Astrocyte (in vitro differentiated cells and primary cell): ENCODE results near the gene ROBO2. TPM values are rescaled to one million over a fixed set of nuclear protein-coding genes. Genes with fewer than 3 reads are reported as not detected.

Experiments used
- DNase-seq: peaks from one replicate; pipeline ENCODE4 v3.0.0-alpha.2; 2010; ENCODE audit warnings: low read depth
- FAIRE-seq: peaks from 2 replicates; lab custom pipeline; 2011; peaks lifted over from hg19 to GRCh38; lab: Jason Lieb, UNC
- H2AFZ ChIP-seq: 2 replicates; pipeline ENCODE4 v1.6.0; 2012; ENCODE audit warnings: low read depth, low read length, inconsistent platforms
- H3K27ac ChIP-seq: 2 replicates; pipeline ENCODE4 v1.5.1; 2011; ENCODE audit warnings: low read depth, low read length, inconsistent platforms
- H3K27me3 ChIP-seq: 2 replicates; pipeline ENCODE4 v1.6.0; 2011; ENCODE audit warnings: low read length, inconsistent platforms; ENCODE audit not compliant: insufficient read depth
- H3K36me3 ChIP-seq: 2 replicates; pipeline ENCODE4 v1.5.1; 2011; ENCODE audit warnings: low read length, inconsistent platforms; ENCODE audit not compliant: insufficient read depth
- H3K4me1 ChIP-seq: 2 replicates; pipeline ENCODE4 v1.5.1; 2011; ENCODE audit warnings: low read length, inconsistent platforms; ENCODE audit not compliant: insufficient read depth
- H3K4me2 ChIP-seq: 2 replicates; pipeline ENCODE4 v1.6.0; 2012; ENCODE audit warnings: low read length, inconsistent platforms
- H3K4me3 ChIP-seq: 2 replicates; pipeline ENCODE4 v1.5.1; 2011; ENCODE audit warnings: low read depth, mild to moderate bottlenecking, low read length, inconsistent platforms; ENCODE audit not compliant: insufficient read depth
- H3K79me2 ChIP-seq: 2 replicates; pipeline ENCODE4 v1.6.0; 2012; ENCODE audit warnings: mild to moderate bottlenecking, low read length, inconsistent platforms; ENCODE audit not compliant: insufficient read depth
- H3K9ac ChIP-seq: 2 replicates; pipeline ENCODE4 v1.6.0; 2012; ENCODE audit warnings: mild to moderate bottlenecking, low read length, inconsistent platforms
- H3K9me3 ChIP-seq: 2 replicates; pipeline ENCODE4 v1.5.1; 2012; ENCODE audit warnings: low read depth, mild to moderate bottlenecking, low read length, inconsistent platforms; ENCODE audit not compliant: insufficient read depth
- H4K20me1 ChIP-seq: 2 replicates; pipeline ENCODE4 v1.6.0; 2012; ENCODE audit warnings: low read length, inconsistent platforms; ENCODE audit not compliant: insufficient read depth
- H3K27ac Mint-ChIP-seq: one replicate; pipeline ENCODE4 v1.8.0; 2021; ENCODE audit warnings: mild to moderate bottlenecking, mixed read lengths; ENCODE audit not compliant: unreplicated experiment
- H3K27me3 Mint-ChIP-seq: one replicate; pipeline ENCODE4 v1.8.0; 2021; ENCODE audit warnings: low read depth, mixed read lengths; ENCODE audit not compliant: unreplicated experiment
- H3K36me3 Mint-ChIP-seq: one replicate; pipeline ENCODE4 v1.8.0; 2021; ENCODE audit warnings: low read depth, mixed read lengths; ENCODE audit not compliant: unreplicated experiment
- H3K4me1 Mint-ChIP-seq: one replicate; pipeline ENCODE4 v1.8.0; 2021; ENCODE audit warnings: low read depth, mixed read lengths; ENCODE audit not compliant: unreplicated experiment
- H3K4me3 Mint-ChIP-seq: one replicate; pipeline ENCODE4 v1.8.0; 2021; ENCODE audit warnings: mild to moderate bottlenecking, moderate library complexity, mixed read lengths; ENCODE audit not compliant: unreplicated experiment
- H3K9me3 Mint-ChIP-seq: one replicate; pipeline ENCODE4 v1.8.0; 2021; ENCODE audit warnings: mild to moderate bottlenecking, mixed read lengths; ENCODE audit not compliant: unreplicated experiment
- CTCF ChIP-seq: IDR thresholded peaks from 2 replicates; pipeline ENCODE4 v1.5.1; 2011; ENCODE audit warnings: low read depth, mild to moderate bottlenecking, inconsistent platforms, low read length, moderate library complexity; ENCODE audit not compliant: insufficient read depth
- EZH2 ChIP-seq: IDR thresholded peaks from 2 replicates; pipeline ENCODE4 v1.6.1; 2012; ENCODE audit warnings: mild to moderate bottlenecking, low read length, inconsistent platforms; ENCODE audit not compliant: insufficient read depth
- total RNA-seq: library from RNA; stranded (reverse); gene quantifications from 2 replicates; pipeline ENCODE4 v1.2.1, GENCODE V29; 2021

ROBO2 gene
- total RNA-seq, 1 donor from 2014 or later: 1.4 TPM

- H3K27me3 Mint-ChIP-seq: no peaks in the 10 kb centered on the region
- no peaks in the 10 kb centered on the region for H3K36me3 ChIP-seq
- H3K4me1 ChIP-seq: no peaks in the 10 kb centered on the region
- no peak for TF ChIP-seq CTCF
- TF ChIP-seq EZH2: no peak
- H3K4me3 ChIP-seq: no peak overlapping the region
- H3K4me2 ChIP-seq: no peak overlapping the region
- H2AFZ ChIP-seq: no peak overlapping the region
- no peaks in the 10 kb centered on the region for H3K9me3 Mint-ChIP-seq
- H3K4me1 Mint-ChIP-seq: no peaks in the 10 kb centered on the region
- no peak overlapping the region for H3K4me3 Mint-ChIP-seq
- DNase-seq (no peak), FAIRE-seq (no peak)
- no peaks in the 10 kb centered on the region for H3K79me2 ChIP-seq
- no peaks in the 10 kb centered on the region for H4K20me1 ChIP-seq
- no peak overlapping the region for H3K9ac ChIP-seq
- H3K36me3 Mint-ChIP-seq: no peaks in the 10 kb centered on the region
- H3K27me3 ChIP-seq: no peaks in the 10 kb centered on the region
- no peaks in the 10 kb centered on the region for H3K9me3 ChIP-seq
- H3K27ac ChIP-seq: no peak overlapping the region
- H3K27ac Mint-ChIP-seq: no peak overlapping the region
These were observed 82.8 kb downstream of the ROBO2 start for GRCh38 chr3:77122652-77123051.

DNA sequence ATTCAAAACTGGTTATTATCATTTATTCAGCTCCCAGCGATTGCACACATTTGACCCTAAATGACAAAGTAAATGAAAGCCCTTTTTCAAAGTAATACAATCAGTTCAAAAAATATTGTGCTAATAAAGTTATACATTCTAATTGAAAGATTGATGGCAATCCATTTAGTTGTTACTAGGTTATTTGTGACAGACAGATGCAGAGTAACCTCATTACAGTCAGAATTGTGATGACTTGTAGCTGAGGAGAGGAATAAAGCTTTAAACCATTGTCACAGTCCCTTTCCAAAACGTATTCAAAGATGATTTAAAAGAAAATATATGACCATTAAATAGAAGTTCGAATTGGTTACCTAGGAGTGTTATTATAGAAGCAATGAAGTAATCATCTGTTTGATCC, 86.1 kb downstream of the ROBO2 start:
- H3K36me3 ChIP-seq: no peaks in the 10 kb centered on the region
- no peaks in the 10 kb centered on the region for H3K9me3 ChIP-seq
- DNase-seq (no peak), FAIRE-seq (no peak)
- no peak overlapping the region for H3K4me2 ChIP-seq
- no peak overlapping the region for H3K4me3 ChIP-seq
- no peaks in the 10 kb centered on the region for H3K27me3 Mint-ChIP-seq
- H3K4me1 ChIP-seq: no peaks in the 10 kb centered on the region
- H4K20me1 ChIP-seq: no peaks in the 10 kb centered on the region
- H3K27ac Mint-ChIP-seq: no peak overlapping the region
- H2AFZ ChIP-seq: no peak overlapping the region
- H3K36me3 Mint-ChIP-seq: no peaks in the 10 kb centered on the region
- H3K9me3 Mint-ChIP-seq: no peaks in the 10 kb centered on the region
- H3K4me1 Mint-ChIP-seq: no peaks in the 10 kb centered on the region
- H3K27me3 ChIP-seq: no peaks in the 10 kb centered on the region
- H3K79me2 ChIP-seq: no peaks in the 10 kb centered on the region
- no peak for TF ChIP-seq CTCF
- no peak for TF ChIP-seq EZH2
- no peak overlapping the region for H3K27ac ChIP-seq
- H3K4me3 Mint-ChIP-seq: no peak overlapping the region
- no peak overlapping the region for H3K9ac ChIP-seq

- Mint-ChIP-seq H3K36me3 (no peaks in the 10 kb centered on the region), H3K9me3 (no peaks in the 10 kb centered on the region), H3K27me3 (no peaks in the 10 kb centered on the region), H3K4me1 (no peaks in the 10 kb centered on the region), H3K4me3 (no peak overlapping the region), H3K27ac (no peak overlapping the region)
- no peaks in the 10 kb centered on the region for H3K9me3 ChIP-seq
- FAIRE-seq (no peak), DNase-seq (no peak)
- H2AFZ ChIP-seq: no peak overlapping the region
- no peak overlapping the region for H3K4me3 ChIP-seq
- H3K36me3 ChIP-seq: no peaks in the 10 kb centered on the region
- H3K27ac ChIP-seq: no peak overlapping the region
- no peaks in the 10 kb centered on the region for H3K4me1 ChIP-seq
- H3K27me3 ChIP-seq: no peaks in the 10 kb centered on the region
- H3K4me2 ChIP-seq: no peak overlapping the region
- no peak for TF ChIP-seq CTCF
- no peak for TF ChIP-seq EZH2
- no peaks in the 10 kb centered on the region for H3K79me2 ChIP-seq
- no peak overlapping the region for H3K9ac ChIP-seq
- no peaks in the 10 kb centered on the region for H4K20me1 ChIP-seq
These were observed 94.9 kb downstream of the ROBO2 start for GRCh38 chr3:77134769-77135168.
